ENCODE results near the gene MRPS21. TPM values are rescaled to one million over a fixed set of nuclear protein-coding genes. Genes with fewer than 3 reads are reported as not detected.
A peak's percentile ranks its signal among the peaks of the same experiment; 100 is the strongest.

MRPS21 gene
- total and polyA plus RNA-seq, 4 donors: 51.6 to 111 (median 92.4) TPM

- H3K27me3 ChIP-seq (ENCODE audit: control insufficient read depth, insufficient read depth, low read length): no peaks in the 10 kb centered on the region
- no peak for DNase-seq (ENCODE audit: low read depth in 4 of 6, low spot score in 6 of 6)
- peaks cover 29% of the 10 kb centered on the region for H3K36me3 ChIP-seq (ENCODE audit: control insufficient read depth, insufficient read depth, low read length)
- peaks cover 39% of the 10 kb centered on the region for H3K4me1 ChIP-seq (ENCODE audit: control insufficient read depth, insufficient read depth, low read length)
- WGBS (ENCODE audit: insufficient coverage): 87% methylated on average over 4 of the region's 6 CpGs
- no peaks in the 10 kb centered on the region for H3K9me3 ChIP-seq (ENCODE audit: control insufficient read depth, insufficient read depth, low read length)
- H3K27ac ChIP-seq (ENCODE audit: low read depth, low read length): no peak overlapping the region
- no peak overlapping the region for H3K4me3 ChIP-seq (ENCODE audit: low read depth, low read length)
These were observed 32.3 kb upstream of the MRPS21 start for GRCh38 chr1:150261367-150261766.

GRCh38 chr1:150262388-150263320 is 31.0 kb upstream of the MRPS21 start:
- Histone ChIP-seq H3K27ac (ENCODE audit: low read depth, low read length) (no peak overlapping the region), H3K27me3 (ENCODE audit: control insufficient read depth, insufficient read depth, low read length) (no peaks in the 10 kb centered on the region), H3K4me3 (ENCODE audit: low read depth, low read length) (no peak overlapping the region), H3K36me3 (ENCODE audit: control insufficient read depth, insufficient read depth, low read length) (peaks cover 41% of the 10 kb centered on the region), H3K4me1 (ENCODE audit: control insufficient read depth, insufficient read depth, low read length) (peaks cover 33% of the 10 kb centered on the region), H3K9me3 (ENCODE audit: control insufficient read depth, insufficient read depth, low read length) (no peaks in the 10 kb centered on the region)
- 79% methylated on average over 2 of the region's 6 CpGs for WGBS (ENCODE audit: insufficient coverage)
- DNase-seq (ENCODE audit: low read depth in 4 of 6, low spot score in 6 of 6): no peak

DNA sequence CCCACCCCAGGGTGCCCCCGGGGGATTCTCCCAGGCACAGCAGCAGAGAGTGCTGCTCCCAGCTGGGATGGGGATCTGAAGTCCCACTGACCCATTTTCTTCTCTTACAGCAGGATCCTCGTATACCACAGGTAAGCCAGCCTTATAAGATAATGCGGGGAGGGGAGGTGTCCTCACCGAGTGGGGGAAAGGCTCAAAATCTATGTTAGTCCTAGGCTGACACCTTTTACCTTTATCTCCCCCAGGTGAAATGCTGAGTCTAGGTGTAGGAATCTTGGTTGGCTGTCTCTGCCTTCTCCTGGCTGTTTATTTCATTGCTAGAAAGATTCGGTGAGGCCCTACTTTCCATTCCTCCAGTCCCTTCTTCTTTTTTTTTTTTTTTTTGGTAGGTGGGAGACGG is 30.1 kb upstream of the MRPS21 start:
- WGBS (ENCODE audit: insufficient coverage): no CpG with 5 or more reads among the region's 6 CpGs
- H3K27ac ChIP-seq (ENCODE audit: low read depth, low read length): no peak overlapping the region

GRCh38 chr1:150267896-150268295 is 25.8 kb upstream of the MRPS21 start:
- Histone ChIP-seq H3K27ac (ENCODE audit: low read depth, low read length) (peak overlapping the region; percentile 94), H3K4me3 (ENCODE audit: low read depth, low read length) (peak overlapping the region; percentile 100), H3K4me1 (ENCODE audit: control insufficient read depth, insufficient read depth, low read length) (peaks cover 19% of the 10 kb centered on the region), H3K27me3 (ENCODE audit: control insufficient read depth, insufficient read depth, low read length) (no peaks in the 10 kb centered on the region), H3K9me3 (ENCODE audit: control insufficient read depth, insufficient read depth, low read length) (no peaks in the 10 kb centered on the region), H3K36me3 (ENCODE audit: control insufficient read depth, insufficient read depth, low read length) (peaks cover 39% of the 10 kb centered on the region)
- 40% methylated on average over 5 of the region's 6 CpGs for WGBS (ENCODE audit: insufficient coverage)
- no peak for DNase-seq (ENCODE audit: low read depth in 4 of 6, low spot score in 6 of 6)

More for the DNA sequence above, 30.1 kb upstream of the MRPS21 start:
- DNase-seq (ENCODE audit: low read depth in 4 of 6, low spot score in 6 of 6): no peak
- H3K4me3 ChIP-seq (ENCODE audit: low read depth, low read length): no peak overlapping the region
- no peaks in the 10 kb centered on the region for H3K27me3 ChIP-seq (ENCODE audit: control insufficient read depth, insufficient read depth, low read length)
- no peaks in the 10 kb centered on the region for H3K9me3 ChIP-seq (ENCODE audit: control insufficient read depth, insufficient read depth, low read length)
- H3K36me3 ChIP-seq (ENCODE audit: control insufficient read depth, insufficient read depth, low read length): peaks cover 44% of the 10 kb centered on the region
- peaks cover 32% of the 10 kb centered on the region for H3K4me1 ChIP-seq (ENCODE audit: control insufficient read depth, insufficient read depth, low read length)

DNA sequence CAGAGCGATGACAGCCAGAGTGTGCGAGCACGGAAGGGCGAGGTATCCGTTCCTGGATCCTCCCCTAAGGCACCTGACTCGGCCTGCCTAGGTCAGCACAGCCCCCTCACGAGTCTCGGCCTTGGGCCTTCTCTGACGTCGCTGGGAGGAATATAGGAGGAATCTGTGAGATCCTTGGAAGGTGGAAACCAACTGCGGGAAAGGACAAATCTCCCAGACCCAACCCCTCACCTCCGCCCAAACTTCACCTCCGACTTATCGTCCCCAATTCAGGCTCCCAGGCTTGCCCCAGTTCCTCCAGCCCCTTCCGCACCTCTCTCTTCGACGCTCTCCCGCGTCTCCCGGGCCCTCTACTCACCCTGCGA is 25.3 kb upstream of the MRPS21 start:
- H3K36me3 ChIP-seq (ENCODE audit: control insufficient read depth, insufficient read depth, low read length): peaks cover 35% of the 10 kb centered on the region
- DNase-seq (ENCODE audit: low read depth in 4 of 6, low spot score in 6 of 6): no peak
- WGBS (ENCODE audit: insufficient coverage): 0% methylated on average over 19 of the region's 21 CpGs
- H3K4me1 ChIP-seq (ENCODE audit: control insufficient read depth, insufficient read depth, low read length): peaks cover 19% of the 10 kb centered on the region
- peak overlapping the region; percentile 94 for H3K27ac ChIP-seq (ENCODE audit: low read depth, low read length)
- H3K4me3 ChIP-seq (ENCODE audit: low read depth, low read length): peak overlapping the region; percentile 100
- H3K27me3 ChIP-seq (ENCODE audit: control insufficient read depth, insufficient read depth, low read length): no peaks in the 10 kb centered on the region
- H3K9me3 ChIP-seq (ENCODE audit: control insufficient read depth, insufficient read depth, low read length): no peaks in the 10 kb centered on the region

GRCh38 chr1:150268705-150269403 is 24.8 kb upstream of the MRPS21 start, which contains the start of gene APH1A:
APH1A (minus strand) TSS chr1:150269016; CDS start chr1:150268810, 206 bp downstream.
- Histone ChIP-seq H3K4me3 (ENCODE audit: low read depth, low read length) (peak within 1 kb of the TSS; percentile 100), H3K27me3 (ENCODE audit: control insufficient read depth, insufficient read depth, low read length) (no peaks in the 10 kb centered on the region), H3K9me3 (ENCODE audit: control insufficient read depth, insufficient read depth, low read length) (no peaks in the 10 kb centered on the region), H3K36me3 (ENCODE audit: control insufficient read depth, insufficient read depth, low read length) (peaks cover 33% of the 10 kb centered on the region), H3K27ac (ENCODE audit: low read depth, low read length) (peak within 1 kb of the TSS; percentile 94), H3K4me1 (ENCODE audit: control insufficient read depth, insufficient read depth, low read length) (peaks cover 19% of the 10 kb centered on the region)
- 0% methylated on average over 48 of the region's 49 CpGs for WGBS (ENCODE audit: insufficient coverage)
- DNase-seq (ENCODE audit: low read depth in 4 of 6, low spot score in 6 of 6): peak in 5 of 6 donors; percentile 91 to 99 (median 97)

DNA sequence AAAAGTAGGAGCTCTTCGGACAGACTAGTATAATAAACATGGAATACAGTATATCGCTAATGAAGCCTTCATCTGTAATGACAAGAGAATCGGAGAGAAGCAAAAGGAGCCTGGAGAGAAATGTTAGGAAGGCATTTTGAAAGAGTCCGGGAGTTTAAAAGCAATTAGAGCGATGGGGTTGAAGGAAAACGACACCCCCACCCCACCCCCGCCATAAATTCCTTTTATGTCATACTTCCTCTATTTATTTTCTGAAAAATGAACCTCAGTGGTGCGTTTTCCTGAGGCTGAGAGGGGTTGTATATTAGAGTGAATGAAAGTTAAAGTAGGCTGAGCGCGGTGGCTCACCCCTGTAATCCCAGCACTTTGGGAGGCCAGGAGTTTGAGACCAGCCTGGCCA is 24.2 kb upstream of the MRPS21 start:
- WGBS (ENCODE audit: insufficient coverage): no CpG with 5 or more reads among the region's 10 CpGs
- peaks cover 19% of the 10 kb centered on the region for H3K4me1 ChIP-seq (ENCODE audit: control insufficient read depth, insufficient read depth, low read length)

GRCh38 chr1:150271291-150271959 is 22.2 kb upstream of the MRPS21 start:
- Histone ChIP-seq H3K9me3 (ENCODE audit: control insufficient read depth, insufficient read depth, low read length) (no peaks in the 10 kb centered on the region), H3K36me3 (ENCODE audit: control insufficient read depth, insufficient read depth, low read length) (peaks cover 15% of the 10 kb centered on the region), H3K27me3 (ENCODE audit: control insufficient read depth, insufficient read depth, low read length) (no peaks in the 10 kb centered on the region), H3K4me3 (ENCODE audit: low read depth, low read length) (no peak overlapping the region), H3K27ac (ENCODE audit: low read depth, low read length) (peak overlapping the region; percentile 88), H3K4me1 (ENCODE audit: control insufficient read depth, insufficient read depth, low read length) (peaks cover 19% of the 10 kb centered on the region)
- no peak for DNase-seq (ENCODE audit: low read depth in 4 of 6, low spot score in 6 of 6)
- 95% methylated on average over 3 of the region's 7 CpGs for WGBS (ENCODE audit: insufficient coverage)

More for the DNA sequence above, 24.2 kb upstream of the MRPS21 start:
- Histone ChIP-seq H3K4me3 (ENCODE audit: low read depth, low read length) (peak overlapping the region; percentile 100), H3K9me3 (ENCODE audit: control insufficient read depth, insufficient read depth, low read length) (no peaks in the 10 kb centered on the region), H3K27ac (ENCODE audit: low read depth, low read length) (peak overlapping the region; percentile 94), H3K27me3 (ENCODE audit: control insufficient read depth, insufficient read depth, low read length) (no peaks in the 10 kb centered on the region), H3K36me3 (ENCODE audit: control insufficient read depth, insufficient read depth, low read length) (peaks cover 29% of the 10 kb centered on the region)
- DNase-seq (ENCODE audit: low read depth in 4 of 6, low spot score in 6 of 6): no peak

DNA sequence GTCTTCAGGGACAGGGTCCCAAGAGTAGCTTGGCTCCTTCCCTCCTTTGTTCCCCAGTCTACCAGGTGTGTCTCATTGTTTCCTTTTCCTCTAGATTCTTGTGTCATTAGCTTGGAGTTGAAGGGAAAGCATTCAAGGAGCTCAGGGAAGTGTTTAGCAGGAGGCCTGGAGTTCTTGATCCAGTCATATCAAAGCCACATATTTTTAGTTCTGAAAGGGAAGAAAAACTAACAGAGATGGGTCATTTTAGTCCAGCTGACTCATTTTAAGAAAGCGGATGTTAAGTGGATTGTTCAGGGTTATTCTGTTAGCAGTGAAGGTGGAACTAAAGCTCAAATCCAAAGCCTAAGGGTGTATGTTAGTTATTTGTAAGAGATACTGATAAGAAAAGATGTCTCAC is 20.4 kb upstream of the MRPS21 start:
- Histone ChIP-seq H3K36me3 (ENCODE audit: control insufficient read depth, insufficient read depth, low read length) (no peaks in the 10 kb centered on the region), H3K27ac (ENCODE audit: low read depth, low read length) (peak overlapping the region; percentile 88), H3K4me1 (ENCODE audit: control insufficient read depth, insufficient read depth, low read length) (peaks cover 5% of the 10 kb centered on the region), H3K4me3 (ENCODE audit: low read depth, low read length) (peak overlapping the region; percentile 39), H3K9me3 (ENCODE audit: control insufficient read depth, insufficient read depth, low read length) (no peaks in the 10 kb centered on the region), H3K27me3 (ENCODE audit: control insufficient read depth, insufficient read depth, low read length) (no peaks in the 10 kb centered on the region)
- no CpG with 5 or more reads among the region's 1 CpG for WGBS (ENCODE audit: insufficient coverage)
- no peak for DNase-seq (ENCODE audit: low read depth in 4 of 6, low spot score in 6 of 6)
